Hypothalamus (tissue), 51 donors: Measurements from ENCODE around the gene CRLF3.
"Not testable (repeated sequence)": the region's sequence is repeated elsewhere in the genome, so short reads cannot be mapped to it uniquely, and the experiment has no call there.

Experiments used
- DNase-seq, 51 donors: peaks; one replicate each; lab custom pipeline; 2025; lab: John Stamatoyannopoulos, UW

CRLF3 gene

GRCh38 chr17:30824356-30825145, at the start of gene CRLF3:
CRLF3 (minus strand) TSS chr17:30824692; CDS start chr17:30824651, 41 bp downstream.
- peak in 50 of 51 donors; percentile 30 to 94 (median 79) for DNase-seq

GRCh38 chr17:30869005-30869404, 44.5 kb upstream of the CRLF3 start:
- DNase-seq = no peak

DNA sequence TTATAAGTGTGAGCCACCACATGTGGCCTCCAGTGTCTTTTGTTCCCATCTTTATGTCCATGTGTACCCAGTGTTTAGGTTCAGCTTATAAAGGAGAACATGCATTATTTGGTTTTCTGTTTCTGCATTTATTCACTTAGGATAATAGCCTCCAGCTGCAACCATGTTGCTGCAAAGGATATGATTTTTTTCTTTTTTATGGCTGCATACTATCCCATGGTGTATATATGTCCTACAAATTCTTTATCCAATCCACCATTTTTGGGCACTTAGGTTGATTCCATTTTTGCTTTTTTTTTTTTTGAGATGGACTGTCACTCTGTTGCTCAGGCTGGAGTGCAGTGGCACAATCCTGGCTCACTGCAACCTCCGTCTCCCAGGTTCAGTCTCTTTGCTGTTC, 40.1 kb upstream of the CRLF3 start:
- DNase-seq = no peak

- DNase-seq = no peak
Observed at GRCh38 chr17:30858556-30859250, 34.2 kb upstream of the CRLF3 start.

DNA sequence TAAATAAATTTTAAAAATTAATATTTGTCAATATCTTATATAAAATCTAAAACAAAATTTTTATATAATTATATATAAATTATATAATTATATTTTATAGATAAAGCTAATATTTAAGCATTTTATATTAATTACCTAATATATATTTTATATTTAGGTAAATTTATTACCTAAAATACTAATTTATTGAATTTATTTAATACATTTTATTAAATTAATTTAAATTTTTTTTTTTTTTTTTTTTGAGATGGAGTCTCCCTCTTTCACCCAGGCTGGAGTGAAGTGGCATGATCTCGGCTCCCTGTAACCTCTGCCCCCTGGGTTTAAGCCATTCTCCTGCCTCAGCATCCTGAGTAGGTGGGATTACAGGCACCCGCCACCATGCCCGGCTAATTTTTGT, 29.7 kb upstream of the CRLF3 start:
- no peak for DNase-seq

DNA sequence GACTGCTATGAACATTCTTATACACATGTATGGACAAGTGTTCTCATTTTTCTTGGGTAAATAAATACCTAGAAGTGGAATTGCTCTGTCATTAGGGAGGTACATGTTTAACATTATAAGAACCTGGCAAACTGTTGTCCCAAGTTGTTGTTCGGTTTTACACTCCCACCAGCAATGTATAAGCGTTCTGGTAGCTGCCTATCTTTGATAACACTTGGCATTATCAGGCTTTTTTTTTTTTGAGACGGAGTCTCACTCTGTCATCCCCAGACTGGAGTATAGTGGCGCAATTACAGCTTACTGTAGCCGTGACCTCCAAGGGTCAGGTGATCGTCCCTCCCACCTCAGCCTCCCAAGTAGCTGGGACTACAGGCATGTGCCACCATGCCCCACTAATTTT, 23.5 kb upstream of the CRLF3 start:
- no peak for DNase-seq

GRCh38 chr17:30840771-30841170, 16.3 kb upstream of the CRLF3 start:
- DNase-seq = no peak

GRCh38 chr17:30838202-30838807, 13.8 kb upstream of the CRLF3 start:
- DNase-seq = no peak

DNA sequence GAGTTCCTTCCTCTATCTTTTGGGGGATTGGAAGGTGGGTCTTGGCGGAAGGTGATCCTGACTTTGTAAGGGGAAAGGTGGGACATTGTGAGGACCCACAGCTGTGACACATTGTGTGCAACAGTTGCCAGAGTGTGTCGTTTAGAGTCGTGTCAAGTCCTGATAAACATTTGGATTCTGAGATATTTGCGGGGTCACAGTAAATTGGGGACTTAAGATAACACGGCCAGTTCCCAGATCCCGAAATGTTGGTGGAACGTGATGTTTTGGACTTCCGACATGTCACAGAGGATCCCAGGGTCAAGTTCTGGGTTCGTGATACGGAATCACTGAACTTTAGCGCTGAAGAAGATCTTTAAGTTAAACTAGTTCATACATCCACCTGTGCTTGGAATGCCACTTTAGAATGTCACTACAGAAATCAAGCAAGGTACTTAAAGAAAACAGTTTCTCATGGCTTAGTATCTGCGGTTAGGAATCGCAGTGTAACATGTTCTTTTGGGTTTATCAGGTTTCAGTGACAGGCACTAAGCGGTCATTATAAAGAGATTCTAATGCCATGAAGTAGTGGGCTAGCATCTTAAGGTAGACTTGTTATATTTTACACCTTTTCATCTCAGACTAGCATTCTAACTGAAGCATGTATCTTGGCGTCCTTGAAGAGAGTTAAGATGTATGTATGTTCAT, 8.1 kb upstream of the CRLF3 start:
- DNase-seq = no peak

- peak; percentile 24 to 91 (median 79) for DNase-seq
Observed at GRCh38 chr17:30831663-30832437, 7.4 kb upstream of the CRLF3 start, which contains the start of gene ATAD5. ATAD5 (plus strand) TSS chr17:30831966; CDS start chr17:30832348, 382 bp downstream.

- DNase-seq = no peak
Observed at GRCh38 chr17:30831257-30831656, 6.8 kb upstream of the CRLF3 start.

- DNase-seq = no peak
Observed at GRCh38 chr17:30829022-30829421, 4.5 kb upstream of the CRLF3 start.

- DNase-seq = no peak
Observed at GRCh38 chr17:30827082-30827481, 2.6 kb upstream of the CRLF3 start.

GRCh38 chr17:30824002-30824355, 513 bp downstream of the CRLF3 start:
- peak in 5 of 51 donors; percentile 37 to 48 (median 38) for DNase-seq

DNA sequence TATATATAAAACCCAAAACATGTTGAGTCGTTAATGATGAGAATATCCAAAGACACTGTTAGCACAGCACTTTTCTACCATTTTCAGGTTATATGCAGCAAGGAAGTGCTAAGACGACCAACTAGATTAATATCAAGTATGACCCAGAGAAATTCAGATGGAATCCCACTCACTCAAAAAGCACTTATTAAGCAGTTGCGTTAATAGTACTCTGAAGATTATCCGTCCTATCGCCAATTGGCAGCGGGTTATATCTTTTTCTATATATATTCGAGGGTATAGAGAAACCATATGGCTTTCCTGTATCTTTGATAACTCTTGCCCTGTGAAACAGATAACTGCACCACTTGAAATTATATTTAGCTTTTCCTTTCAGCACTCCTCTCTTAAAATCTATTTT, 1.1 kb downstream of the CRLF3 start:
- DNase-seq = no peak

GRCh38 chr17:30822919-30823318, 1.6 kb downstream of the CRLF3 start:
- not testable (repeated sequence) for DNase-seq

DNA sequence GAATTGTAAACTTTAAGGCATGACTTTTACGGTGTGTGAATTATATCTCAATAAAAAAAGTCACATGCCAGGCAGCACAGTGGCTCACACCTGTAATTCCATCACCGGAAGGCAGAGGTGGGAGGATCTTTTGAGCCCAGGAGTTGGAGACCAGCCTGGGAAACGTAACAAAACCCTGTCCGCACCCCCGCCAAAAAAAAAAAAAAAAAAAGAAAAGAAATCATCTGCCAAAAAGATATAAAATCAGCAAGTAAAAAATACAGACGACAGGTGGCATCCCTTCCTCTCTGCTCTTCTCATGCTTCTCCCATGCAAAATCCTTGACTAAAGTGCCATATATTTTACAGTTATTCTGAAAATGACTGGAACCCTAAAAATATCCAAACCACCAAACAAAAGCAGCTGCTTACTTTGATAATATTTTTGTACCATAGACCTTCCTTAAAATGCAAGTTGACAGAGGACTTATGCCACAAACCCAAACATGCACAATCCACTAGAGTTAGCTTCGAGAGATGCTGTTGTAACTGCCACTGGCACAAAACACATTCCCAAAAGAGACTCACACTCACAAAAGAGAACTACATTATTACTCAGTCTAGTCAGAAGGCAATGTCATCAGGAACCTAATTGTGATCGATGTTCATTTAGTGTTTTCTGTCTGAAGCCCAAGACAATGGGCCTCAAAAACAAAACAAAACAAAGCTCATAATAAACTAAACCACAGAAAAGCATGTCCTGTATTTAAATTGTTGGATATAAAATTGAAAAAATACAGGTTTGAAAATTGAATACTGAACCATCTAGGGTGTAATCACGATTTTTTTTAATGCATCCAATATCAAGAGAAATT, 2.4 kb downstream of the CRLF3 start:
- no peak for DNase-seq

DNA sequence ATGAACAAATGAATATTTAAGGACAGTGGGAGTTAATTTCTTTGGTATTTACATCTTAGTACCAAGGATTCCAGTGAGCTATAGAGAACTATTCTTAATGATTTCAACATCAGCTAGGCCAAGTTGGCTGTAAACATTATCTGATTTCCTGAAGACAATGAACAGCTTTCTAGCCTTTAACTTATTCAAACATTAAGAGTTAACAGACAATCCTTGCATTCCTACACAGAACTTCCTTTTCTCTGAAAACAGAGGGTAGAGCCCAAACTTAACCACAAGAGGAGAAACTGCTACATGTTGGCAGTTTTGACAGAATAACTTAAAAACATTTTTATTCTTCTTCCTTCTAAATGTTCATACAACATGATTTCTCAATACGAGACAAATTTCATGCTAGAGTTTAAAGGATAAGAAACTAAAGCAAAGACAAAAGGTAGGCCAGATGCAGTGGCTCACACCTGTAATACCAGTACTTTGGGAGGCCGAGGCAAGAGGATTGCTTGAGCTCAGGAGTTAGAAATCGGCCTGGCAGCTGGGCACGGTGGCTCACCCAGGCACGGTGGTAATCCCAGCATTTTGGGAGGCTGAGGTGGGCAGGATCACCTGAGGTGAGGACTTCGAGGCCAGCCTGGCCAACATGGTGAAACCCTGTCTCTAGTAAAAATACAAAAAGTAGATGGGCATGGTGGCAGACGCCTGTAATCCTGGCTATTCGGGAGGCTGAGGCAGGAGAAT, 4.4 kb downstream of the CRLF3 start:
- DNase-seq = no peak

- no peak for DNase-seq
Observed at GRCh38 chr17:30816165-30816564, 8.3 kb downstream of the CRLF3 start.
